GM21786 (cell line): ENCODE results near the gene AXIN2.
"Not testable (repeated sequence)": the region's sequence is repeated elsewhere in the genome, so short reads cannot be mapped to it uniquely, and the experiment has no call there.

ENCODE experiments used
- ATAC-seq: cut with Tn5 transposase; IDR thresholded peaks from one replicate; pipeline ENCODE4 v1.9.1; 2021; ENCODE audit not compliant: unreplicated experiment

AXIN2 gene

GRCh38 chr17:65523411-65523810 is 38.0 kb downstream of the AXIN2 start:
- ATAC-seq = no peak

DNA sequence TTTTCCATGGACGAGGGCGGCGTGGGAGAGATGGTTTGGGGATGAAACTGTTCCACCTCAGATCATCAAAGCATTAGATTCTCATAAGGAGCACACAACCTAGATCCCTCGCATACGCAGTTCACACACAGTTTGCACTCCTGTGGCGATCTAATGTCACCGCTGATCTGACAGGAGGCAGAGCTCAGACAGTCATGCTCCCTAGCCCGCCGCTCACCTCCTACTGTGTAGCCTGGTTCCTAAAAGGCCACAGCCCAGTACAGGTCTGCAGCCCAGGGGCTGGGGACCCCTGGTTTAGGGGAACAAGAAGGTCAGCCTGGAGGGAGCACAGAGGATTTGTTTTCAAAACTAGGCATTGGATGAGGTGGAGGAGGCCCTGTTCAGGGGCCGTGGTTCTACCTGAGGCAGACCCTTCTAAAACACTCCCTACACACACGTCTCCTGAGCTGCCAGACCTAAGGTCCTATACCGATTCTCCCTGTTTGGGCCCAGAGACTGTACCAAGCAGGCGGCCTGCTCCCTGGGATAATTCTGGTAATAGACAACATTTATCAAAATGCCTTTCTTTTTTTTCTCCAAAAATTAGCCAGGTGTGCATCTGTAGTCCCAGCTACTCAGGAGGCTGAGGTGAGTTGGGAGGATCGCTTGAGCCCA is 38.6 kb downstream of the AXIN2 start:
- no peak for ATAC-seq

GRCh38 chr17:65519462-65519861 is 42.0 kb downstream of the AXIN2 start:
- ATAC-seq = no peak

DNA sequence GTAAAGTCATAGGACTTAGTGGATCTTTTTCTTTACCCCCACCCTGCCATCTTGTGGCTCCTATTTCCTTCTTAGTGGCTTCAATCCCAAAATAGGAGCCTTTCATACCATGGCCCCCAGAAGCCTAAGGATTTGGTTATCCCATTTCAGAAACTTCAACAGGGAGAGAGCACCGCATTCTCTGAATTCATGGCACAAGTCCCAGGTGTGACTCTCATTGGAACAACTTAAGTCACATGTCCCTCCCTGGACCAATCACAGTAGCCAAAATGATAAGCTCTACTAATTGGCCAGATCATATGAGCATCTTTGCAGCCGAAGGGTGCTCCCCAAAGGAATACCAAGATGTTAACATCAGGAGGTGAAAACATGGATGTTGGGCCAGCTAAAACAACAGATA is 43.2 kb downstream of the AXIN2 start:
- no peak for ATAC-seq

GRCh38 chr17:65515959-65516948 is 45.2 kb downstream of the AXIN2 start:
- no peak for ATAC-seq

DNA sequence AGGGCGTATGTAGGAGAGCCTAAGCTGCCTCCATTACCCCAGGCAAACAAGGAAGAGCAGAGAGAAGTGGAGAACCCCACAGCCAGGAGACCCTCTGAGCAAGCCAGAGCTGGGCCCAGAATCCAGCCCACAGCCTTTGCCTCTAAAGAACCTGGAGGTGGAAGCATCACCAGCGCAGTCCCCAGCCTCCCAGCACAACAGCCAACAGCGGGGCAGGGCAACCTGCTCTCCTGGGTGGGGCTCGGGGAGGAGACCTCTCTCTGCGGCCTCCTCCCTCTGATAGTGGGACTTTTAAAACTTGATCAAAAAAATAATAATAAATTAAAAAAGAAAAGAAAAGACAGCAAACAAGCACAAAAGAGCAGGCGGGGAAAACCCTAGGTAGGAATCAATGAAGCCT is 45.9 kb downstream of the AXIN2 start:
- no peak for ATAC-seq

DNA sequence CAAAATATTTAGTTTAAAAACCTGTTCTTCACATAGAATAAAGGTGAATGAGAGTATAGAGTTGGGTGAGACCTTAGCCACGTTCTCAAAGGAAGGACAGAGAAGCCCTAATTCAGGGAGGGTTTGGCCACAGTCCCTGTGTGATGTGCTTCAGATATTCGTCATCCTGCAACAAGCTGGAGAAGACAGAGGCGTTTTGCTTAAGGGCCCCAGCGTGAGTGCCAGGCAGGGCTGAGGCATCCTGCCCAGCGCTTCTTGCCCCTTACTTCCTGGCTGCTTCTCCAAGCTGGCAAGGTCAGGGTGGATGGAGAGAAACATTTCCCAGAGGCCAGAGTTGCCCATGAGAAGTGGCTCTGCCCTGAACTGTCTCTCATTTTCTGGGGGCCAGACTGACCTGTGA is 46.9 kb downstream of the AXIN2 start:
- no peak for ATAC-seq

DNA sequence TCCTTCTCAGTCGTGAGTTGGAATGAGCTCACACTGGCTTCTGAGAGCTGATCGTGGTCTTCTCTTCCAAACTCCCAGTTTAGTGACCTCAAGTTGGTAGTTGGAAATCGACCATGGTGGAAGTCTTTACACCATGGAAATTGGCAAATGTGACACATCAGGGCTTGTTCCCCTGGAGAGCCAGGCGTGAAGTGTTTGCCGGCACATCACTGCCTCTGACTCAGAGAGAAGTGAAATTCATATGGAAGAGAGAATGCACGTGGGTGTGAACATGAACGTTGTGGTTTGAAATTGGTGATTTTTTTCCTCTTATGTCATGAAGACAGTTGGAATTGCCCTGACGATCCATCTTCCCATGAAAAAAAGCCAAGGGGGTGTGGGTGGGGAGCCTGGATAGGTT is 47.4 kb downstream of the AXIN2 start:
- ATAC-seq = no peak

DNA sequence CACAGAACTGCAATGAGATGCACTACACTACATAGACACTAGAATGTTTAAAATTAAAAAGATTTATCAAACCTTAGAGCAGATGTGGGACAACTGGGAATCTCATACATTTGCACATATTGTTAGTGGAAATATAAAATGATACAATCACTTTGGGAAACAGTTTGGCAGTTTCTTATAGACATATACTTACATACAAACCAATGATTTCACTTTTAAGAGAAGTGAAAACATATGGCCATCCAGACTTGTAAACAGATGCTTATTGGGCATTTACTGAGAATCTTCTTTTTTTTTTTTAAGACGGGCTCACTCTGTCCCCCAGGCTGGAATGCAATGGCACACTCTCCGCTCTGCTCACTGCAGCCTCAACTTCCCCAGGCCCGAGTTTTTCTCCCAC is 50.1 kb downstream of the AXIN2 start:
- ATAC-seq = no peak

- ATAC-seq = no peak
These were observed 52.4 kb downstream of the AXIN2 start for GRCh38 chr17:65509032-65509431.

DNA sequence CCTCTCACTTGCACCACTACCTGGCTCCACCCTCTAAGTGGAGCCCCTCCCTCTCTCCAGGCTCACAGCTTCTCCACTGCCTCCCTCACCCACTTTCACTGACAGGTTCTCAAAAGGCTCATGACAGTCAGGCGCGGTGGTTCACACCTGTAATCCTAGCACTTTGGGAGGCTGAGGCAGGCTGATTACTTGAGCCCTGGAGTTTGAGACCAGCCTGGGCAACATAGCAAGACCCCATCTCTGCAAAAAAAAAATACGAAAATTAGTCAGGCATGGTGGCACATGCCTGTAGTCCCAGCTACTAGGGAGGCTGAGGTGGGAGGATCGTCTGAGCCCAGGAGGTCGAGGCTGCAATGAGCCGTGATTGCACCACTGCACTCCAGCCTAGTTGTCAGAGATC is 56.8 kb downstream of the AXIN2 start:
- ATAC-seq = not testable (repeated sequence)

- ATAC-seq = no peak
These were observed 57.3 kb downstream of the AXIN2 start for GRCh38 chr17:65504141-65504540.

- ATAC-seq = no peak
These were observed 57.9 kb downstream of the AXIN2 start for GRCh38 chr17:65503557-65503956.

- ATAC-seq = no peak
These were observed 62.6 kb downstream of the AXIN2 start for GRCh38 chr17:65498816-65499215.

DNA sequence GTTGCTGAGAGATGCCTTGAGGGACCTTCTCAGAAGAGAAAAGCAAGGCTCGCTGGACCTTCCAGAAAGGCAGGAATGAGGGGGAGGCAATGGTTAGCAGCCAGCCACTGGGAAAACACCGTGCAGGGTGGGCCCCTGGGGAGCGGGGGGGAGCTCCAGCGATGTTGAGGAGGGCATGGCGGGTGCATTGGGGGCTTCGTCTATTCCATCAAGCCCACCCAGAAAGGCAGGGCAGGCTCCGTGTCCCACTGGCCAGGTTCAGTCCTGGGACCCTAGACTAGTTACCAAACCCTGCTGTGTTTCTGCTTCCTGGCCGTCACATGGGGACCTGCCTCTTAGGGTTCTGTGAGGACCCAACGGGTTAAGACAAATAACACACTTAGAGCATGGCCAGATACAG is 64.6 kb downstream of the AXIN2 start:
- no peak for ATAC-seq

DNA sequence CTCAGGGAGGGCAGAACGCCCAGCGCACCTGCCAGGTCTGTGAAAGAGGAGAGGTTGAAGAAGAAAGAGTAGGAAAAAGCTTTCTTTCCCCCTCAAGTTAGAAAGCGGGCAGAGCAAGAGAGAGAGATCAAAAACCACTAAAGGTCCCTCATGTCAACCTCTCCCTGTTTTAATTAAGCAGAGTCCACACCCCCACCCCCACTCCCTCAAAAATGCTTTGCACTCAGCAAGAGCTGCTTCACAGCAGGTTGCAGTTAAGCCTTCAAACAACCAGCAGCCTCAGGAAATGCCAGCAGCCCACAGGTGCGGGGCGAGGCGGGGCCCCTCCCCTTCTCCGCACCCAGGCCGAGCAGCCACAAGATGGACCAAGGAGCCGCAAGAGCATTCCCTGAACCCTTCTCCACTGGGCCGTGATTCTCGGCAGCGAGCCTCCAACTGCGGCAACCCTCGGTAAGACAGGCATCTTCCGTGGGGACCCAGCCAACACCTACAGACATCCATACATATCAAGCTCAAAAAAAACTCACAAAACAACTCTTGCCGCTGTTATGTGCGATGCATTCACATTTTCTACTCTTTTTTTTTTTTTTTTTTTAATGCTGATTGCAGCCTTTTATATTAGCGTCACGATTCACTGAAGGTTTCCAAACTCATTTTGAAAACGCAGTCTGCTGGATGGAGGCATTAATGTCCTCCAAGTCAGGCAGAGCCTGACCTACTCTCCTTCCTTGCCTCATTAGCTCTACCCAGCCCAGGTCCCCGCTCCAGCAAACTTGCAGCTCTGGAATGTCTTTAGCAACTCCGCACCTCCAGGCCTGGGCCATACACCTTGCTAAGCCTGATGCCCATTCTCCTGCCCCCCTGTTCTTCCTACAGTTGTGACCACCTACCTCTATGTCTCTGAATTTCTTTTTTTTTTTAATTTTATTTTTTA is 66.1 kb downstream of the AXIN2 start:
- no peak for ATAC-seq

GRCh38 chr17:65489413-65490155 is 71.9 kb downstream of the AXIN2 start:
- ATAC-seq = no peak

GRCh38 chr17:65488665-65489064 is 72.8 kb downstream of the AXIN2 start:
- ATAC-seq = no peak

- ATAC-seq = no peak
These were observed 73.5 kb downstream of the AXIN2 start for GRCh38 chr17:65487990-65488389.

GRCh38 chr17:65487161-65487560 is 74.3 kb downstream of the AXIN2 start:
- no peak for ATAC-seq
